Bronchial epithelial cell (primary cell): Measurements from ENCODE around the gene SPRY1. TPM values are rescaled to one million over a fixed set of nuclear protein-coding genes. Genes with fewer than 3 reads are reported as not detected.

Experiments used
- DNase-seq: peaks from one replicate; pipeline ENCODE4 v3.0.0-alpha.2; 2010; ENCODE audit warnings: low read depth
- FAIRE-seq: peaks from 2 replicates; lab custom pipeline; 2011; peaks lifted over from hg19 to GRCh38; lab: Jason Lieb, UNC
- H3K27me3 ChIP-seq: 2 replicates; pipeline ENCODE4 v1.5.1; 2011; ENCODE audit warnings: low read length; ENCODE audit not compliant: control insufficient read depth, insufficient read depth
- H3K36me3 ChIP-seq: 2 replicates; pipeline ENCODE4 v1.5.1; 2011; ENCODE audit warnings: low read length; ENCODE audit not compliant: control insufficient read depth, insufficient read depth
- H3K4me3 ChIP-seq: 2 replicates; pipeline ENCODE4 v1.5.1; 2011; ENCODE audit warnings: mild to moderate bottlenecking, low read depth, low read length, control low read depth
- CTCF ChIP-seq: IDR thresholded peaks from 2 replicates; pipeline ENCODE4 v1.5.1; 2011; ENCODE audit warnings: mild to moderate bottlenecking, moderate library complexity, low read length, control low read depth, inconsistent platforms; ENCODE audit not compliant: insufficient read depth, severe bottlenecking
- total RNA-seq: library from RNA; depleted of rRNA; stranded (reverse); fragments of >200 nt; gene quantifications from 2 replicates; pipeline ENCODE4 v1.2.1, GENCODE V29; 2014

The SPRY1 gene
- total RNA-seq, 1 donor from 2014 or later: 3.2 TPM

DNA sequence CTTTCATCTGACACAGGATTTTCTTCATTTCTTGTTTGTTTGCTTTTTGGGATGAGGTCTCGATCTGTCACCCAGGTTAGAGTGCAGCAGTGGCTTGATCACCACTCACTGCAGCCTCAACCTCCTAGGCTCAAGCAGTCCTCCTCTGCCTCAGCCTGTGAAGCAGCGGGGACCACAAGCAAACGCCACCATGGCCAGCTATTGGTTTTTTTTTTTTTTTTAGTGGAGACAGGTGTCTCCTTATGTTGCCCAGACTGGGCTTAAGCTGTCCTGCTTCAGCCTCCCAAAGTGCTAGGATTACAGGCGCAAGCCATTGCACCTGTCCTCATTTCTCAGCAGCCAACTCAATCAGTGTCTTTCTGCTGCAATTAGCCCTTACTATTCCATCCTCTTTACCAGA lies 10.3 kb downstream of the SPRY1 start:
- no peak for TF ChIP-seq CTCF
- peaks cover 2% of the 10 kb centered on the region for H3K36me3 ChIP-seq
- FAIRE-seq: no peak
- no peak for DNase-seq
- no peaks in the 10 kb centered on the region for H3K27me3 ChIP-seq
- H3K4me3 ChIP-seq: no peak overlapping the region

- no peak for TF ChIP-seq CTCF
- DNase-seq: no peak
- Histone ChIP-seq H3K27me3 (no peaks in the 10 kb centered on the region), H3K4me3 (no peak overlapping the region), H3K36me3 (no peaks in the 10 kb centered on the region)
- no peak for FAIRE-seq
Observed at GRCh38 chr4:123408471-123409084, 12.0 kb downstream of the SPRY1 start.

DNA sequence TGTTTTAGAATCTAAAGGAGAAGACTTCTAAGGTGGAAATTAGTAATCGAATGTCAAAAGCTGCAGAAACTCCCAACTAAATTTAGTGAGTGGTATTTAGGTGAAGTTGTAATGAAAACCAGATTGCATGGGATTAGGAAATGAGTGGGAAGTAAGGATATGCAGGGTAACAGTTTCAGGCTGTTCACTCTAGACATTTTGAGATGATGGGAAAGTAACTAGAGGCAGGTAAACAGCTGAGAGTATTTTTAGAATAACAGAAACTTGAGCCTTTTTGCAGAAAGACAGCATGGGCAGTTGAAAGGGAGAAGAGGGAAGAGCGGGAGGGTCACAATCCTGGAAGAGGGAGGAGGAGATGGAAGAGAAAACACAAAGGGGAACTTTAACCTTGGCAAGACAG lies 12.7 kb downstream of the SPRY1 start:
- Histone ChIP-seq H3K27me3 (no peaks in the 10 kb centered on the region), H3K36me3 (no peaks in the 10 kb centered on the region), H3K4me3 (no peak overlapping the region)
- no peak for TF ChIP-seq CTCF
- DNase-seq (no peak), FAIRE-seq (no peak)

DNA sequence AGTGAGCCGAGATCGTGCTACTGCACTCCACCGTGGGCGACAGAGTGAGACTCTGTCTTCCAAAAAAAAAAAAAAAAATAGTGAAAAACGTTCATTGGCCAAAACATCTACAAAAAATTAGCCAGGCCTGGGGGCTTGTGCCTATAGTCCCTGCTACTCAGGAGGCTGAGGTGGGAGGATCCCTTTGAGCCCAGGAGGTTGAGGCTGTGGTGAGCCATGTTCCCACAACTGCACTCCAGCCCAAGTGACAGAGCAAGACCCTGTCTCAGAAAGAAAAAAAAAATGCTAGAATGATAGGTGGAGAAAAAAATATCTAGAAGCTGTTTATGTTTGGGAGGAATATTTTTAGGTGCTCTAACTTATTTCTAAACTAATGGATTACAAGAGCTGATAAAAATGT lies 14.9 kb downstream of the SPRY1 start:
- no peaks in the 10 kb centered on the region for H3K36me3 ChIP-seq
- FAIRE-seq (no peak), DNase-seq (no peak)
- no peak for TF ChIP-seq CTCF
- no peak overlapping the region for H3K4me3 ChIP-seq
- H3K27me3 ChIP-seq: no peaks in the 10 kb centered on the region

- no peak overlapping the region for H3K4me3 ChIP-seq
- FAIRE-seq (no peak), DNase-seq (no peak)
- no peaks in the 10 kb centered on the region for H3K36me3 ChIP-seq
- TF ChIP-seq CTCF: no peak
- H3K27me3 ChIP-seq: no peaks in the 10 kb centered on the region
Observed at GRCh38 chr4:123412091-123412505, 15.5 kb downstream of the SPRY1 start.
